Mesenteric fat pad (tissue), 1 donor: ENCODE results near the gene POLDIP2. TPM values are rescaled to one million over a fixed set of nuclear protein-coding genes. Genes with fewer than 3 reads are reported as not detected.

ENCODE experiments used
- DNase-seq: peaks from one replicate; pipeline ENCODE4 v3.0.0-alpha.2; 2020; ENCODE audit warnings: low spot score
- long read RNA-seq: library from polyadenylated mRNA; unstranded; transcript quantifications from one replicate; pipeline ENCODE4 v2.0.0, GENCODE V29; 2020
- total RNA-seq: library from RNA; stranded (reverse); fragmentation: NEBNext Ultra II Directional; extraction: Animal tissue kit (Norgen Biotek cat#: 25700); gene quantifications from one replicate; pipeline ENCODE4 v1.2.1, GENCODE V29; 2021
- donor health status: DM: yes; HTN: yes; CAD: no.

The POLDIP2 gene, protein sequence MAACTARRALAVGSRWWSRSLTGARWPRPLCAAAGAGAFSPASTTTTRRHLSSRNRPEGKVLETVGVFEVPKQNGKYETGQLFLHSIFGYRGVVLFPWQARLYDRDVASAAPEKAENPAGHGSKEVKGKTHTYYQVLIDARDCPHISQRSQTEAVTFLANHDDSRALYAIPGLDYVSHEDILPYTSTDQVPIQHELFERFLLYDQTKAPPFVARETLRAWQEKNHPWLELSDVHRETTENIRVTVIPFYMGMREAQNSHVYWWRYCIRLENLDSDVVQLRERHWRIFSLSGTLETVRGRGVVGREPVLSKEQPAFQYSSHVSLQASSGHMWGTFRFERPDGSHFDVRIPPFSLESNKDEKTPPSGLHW
- 79.3 TPM for total RNA-seq
- long read RNA-seq, transcript POLDIP2-201 (11 exons, 2,121 nt), result major isoform, 549 of 596 reads
- long read RNA-seq, partial matches to known transcripts, result 14 of 596 reads
- long read RNA-seq, other reads (novel, unspliced or antisense), result 33 of 596 reads

DNA sequence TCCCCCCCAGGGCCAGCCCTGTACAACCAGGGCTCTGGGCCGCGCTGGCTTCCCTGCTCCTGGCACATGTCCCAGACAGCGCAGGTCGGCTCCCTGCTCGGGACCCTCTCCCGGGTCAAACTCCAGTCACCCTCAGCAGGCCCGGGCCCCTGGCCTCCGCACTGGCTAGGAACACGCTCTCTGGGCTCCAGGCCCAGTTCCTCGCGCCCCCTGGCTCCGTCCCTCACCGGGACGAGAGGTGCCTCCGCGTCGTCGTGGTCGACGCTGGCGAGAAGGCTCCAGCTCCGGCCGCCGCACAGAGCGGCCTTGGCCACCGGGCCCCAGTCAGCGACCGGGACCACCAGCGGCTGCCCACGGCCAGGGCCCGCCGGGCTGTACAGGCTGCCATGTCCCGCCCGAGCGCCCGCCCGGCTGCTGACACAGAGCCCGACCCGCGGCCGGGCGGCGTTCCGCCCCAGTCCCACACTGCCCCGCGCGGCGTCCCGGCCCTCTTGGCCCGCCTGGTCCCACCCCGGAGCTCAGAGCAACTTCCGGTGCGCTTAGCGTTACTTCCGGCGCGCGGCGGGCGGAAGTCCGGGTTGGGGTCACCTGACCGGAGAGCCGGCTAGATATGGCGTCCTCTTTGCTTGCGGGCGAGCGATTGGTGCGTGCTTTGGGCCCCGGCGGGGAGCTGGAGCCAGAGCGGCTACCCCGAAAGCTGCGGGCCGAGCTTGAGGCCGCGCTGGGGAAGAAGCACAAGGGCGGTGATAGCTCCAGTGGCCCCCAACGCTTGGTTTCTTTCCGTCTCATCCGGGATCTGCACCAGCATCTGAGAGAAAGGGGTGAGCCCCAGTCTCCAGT, at the start of gene POLDIP2:
TSS of gene POLDIP2 (minus strand) at position 467 of the 840 bp plus-strand sequence. CDS start at position 388, 79 bp downstream.
- DNase-seq, result peak; percentile 99

DNA sequence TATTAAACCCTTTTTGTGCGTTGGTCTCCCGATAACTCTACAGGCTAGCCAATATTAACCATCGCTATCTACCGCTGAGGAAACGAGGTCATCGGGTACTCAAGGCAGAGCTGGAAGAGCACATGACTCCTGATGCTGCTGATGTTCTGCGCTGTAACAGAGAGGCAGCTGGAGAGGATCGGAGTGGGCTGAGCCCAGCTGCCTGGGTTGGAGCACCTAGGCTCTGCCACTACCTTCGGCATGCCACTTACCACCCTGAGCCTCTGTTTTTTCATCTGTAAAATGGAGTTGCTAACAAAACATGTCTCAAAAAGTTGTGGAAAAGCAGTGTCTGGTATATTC, 49.1 kb upstream of the POLDIP2 start:
- DNase-seq, result no peak

DNA sequence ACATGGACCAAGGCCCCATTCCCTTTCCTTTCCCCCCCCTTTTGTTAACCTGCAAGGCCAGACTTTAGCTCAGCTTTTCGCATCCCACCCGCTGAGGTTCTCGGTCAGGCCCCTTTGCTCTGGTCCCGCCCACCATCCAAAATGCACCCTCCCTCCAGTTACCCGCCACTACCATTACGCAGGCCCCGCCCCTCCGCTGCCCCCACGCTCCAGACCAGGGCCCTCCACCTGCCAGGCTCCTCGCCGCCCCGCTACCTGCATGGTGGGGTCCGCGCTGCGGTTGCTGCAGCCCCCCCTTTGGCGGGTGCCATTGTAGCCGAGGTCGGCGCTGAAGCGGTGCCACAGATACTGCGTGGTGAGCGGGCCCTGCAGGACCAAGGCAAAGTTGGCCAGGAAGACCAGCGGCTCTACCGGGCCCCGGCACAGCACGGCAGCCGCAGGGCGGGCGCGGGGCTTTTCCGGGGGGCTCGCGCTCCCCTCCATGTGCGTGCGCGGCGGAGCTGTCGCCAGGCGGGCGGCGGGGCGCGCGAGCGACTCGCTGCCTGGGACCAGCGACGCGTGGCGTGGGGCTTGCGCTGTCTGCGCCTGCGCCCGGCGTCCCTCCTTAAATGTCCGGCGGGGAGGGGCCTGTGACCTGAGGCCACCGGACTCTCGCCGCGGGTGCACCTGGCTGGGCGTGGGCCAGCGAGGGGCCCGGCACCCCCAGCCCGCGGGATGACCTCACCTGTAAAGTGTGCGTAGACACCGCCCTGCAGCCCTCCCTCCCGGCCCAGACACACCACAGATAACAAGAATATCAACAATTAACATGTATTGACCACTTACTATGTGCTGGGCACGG, 48.5 kb upstream of the POLDIP2 start, which contains the start of gene SLC46A1:
TSS of gene SLC46A1 (minus strand) at position 581 of the 841 bp plus-strand sequence. CDS start at position 483, 98 bp downstream.
- no peak for DNase-seq

DNA sequence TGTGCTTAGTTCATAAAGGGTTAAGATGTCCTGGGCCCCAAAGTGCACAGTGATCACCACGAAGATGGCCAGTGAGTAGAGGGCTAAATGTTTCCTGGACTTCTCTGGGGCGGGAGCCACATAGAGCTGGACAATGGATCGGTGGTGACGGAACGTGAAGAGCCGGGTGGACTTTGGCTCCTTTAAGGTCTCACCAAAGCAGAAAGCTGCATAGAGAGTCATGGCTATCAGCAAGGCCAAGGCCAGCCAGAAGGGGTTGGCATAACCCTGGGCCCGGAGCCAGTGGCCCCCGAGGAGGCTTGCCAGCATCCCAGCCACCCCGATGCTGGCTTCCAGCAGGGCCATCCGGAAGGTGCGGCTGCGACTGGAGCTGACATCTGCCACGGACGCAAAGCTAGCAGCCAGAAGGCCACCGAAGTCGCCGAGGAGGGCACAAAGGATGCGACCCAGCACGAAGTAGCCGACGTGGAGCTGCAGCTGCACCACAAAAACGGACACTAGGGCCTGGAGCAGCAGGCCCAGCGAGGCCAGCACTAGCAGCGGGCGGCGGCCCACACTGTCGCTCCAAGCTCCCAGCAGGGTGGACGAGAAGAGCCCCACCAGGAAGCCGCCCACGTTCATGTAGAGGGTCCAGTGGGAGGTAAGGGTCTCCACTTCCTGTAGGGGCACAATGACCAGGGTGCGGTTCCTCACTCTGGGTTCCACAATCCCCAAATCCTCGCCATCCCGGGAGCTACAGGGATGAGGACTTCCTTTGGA, 47.7 kb upstream of the POLDIP2 start:
- DNase-seq, result no peak

DNA sequence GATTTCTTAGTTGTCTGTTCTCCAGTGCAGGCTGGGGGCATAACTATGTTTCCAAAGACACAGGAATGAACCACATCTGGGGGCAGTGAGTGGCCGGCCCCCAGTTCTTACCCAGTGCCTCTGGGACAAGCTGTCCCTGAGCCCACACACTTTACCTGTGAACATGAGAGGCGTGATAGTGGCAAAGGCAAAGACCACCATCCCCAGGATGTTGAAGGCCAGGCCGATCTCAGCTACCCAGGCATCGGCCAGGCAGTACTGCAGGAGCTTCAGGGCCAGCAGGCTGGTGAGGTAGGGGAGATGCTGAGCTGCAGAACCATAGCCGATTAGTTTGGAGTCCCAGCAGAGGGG, 47.1 kb upstream of the POLDIP2 start:
- DNase-seq, result peak; percentile 60

DNA sequence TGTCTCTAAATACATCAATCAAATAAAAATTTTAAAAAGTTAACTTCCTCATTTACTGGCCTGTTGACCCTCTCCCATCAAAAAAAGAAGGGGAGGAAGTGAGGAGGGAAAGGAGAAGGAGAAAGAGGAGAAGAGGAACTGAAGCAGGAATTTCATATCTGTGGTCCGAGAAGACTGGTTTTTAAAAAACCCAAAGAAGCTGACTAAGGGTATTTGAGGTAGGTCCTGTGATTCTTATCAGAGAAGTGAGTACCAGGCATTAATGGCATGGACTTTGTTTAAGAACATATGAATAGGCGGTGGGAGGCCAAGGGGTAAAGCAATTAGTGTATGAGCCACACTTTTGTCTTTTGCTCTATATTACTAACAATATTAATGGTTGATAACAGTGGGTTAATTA, 46.7 kb upstream of the POLDIP2 start:
- DNase-seq, result no peak

DNA sequence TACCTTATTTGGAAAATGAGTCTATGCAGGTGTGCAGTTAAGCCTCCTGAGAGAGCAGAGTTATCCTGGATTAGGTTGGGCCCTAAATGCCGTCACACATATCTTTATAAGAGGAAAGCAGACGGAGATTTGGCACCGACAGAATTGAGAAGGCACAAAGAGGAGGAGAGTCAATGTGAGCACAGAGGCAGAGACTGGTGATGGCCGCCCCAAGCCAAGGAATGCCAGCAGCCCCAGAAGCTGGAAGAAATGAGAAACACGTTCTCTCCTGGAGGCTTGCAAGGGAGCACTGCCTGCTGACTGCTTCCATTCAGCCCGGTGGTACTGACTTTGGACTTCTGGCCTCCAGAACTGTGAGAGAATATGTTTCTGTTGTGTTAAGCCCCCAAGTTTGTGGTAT, 45.5 kb upstream of the POLDIP2 start:
- DNase-seq, result no peak

DNA sequence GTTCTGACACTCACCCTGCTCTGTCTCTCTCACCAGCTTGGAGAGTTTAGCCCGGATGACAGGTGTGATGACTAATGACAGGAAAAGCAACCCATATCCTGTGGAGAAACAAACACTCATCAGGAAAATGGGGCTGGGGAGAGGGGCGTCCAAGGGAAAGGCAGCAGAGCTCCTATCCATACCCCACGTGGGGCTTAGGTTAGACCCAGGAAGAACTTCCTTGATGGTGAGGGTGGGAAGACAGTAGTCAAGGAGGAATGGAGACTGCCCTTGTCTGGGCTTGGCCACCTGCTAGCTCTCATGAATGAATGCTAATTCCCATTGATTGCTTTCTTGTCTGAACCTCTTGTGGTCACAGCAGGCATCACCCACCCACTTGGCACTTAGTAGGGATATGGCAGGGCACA, 44.9 kb upstream of the POLDIP2 start:
- peak; percentile 49 for DNase-seq

DNA sequence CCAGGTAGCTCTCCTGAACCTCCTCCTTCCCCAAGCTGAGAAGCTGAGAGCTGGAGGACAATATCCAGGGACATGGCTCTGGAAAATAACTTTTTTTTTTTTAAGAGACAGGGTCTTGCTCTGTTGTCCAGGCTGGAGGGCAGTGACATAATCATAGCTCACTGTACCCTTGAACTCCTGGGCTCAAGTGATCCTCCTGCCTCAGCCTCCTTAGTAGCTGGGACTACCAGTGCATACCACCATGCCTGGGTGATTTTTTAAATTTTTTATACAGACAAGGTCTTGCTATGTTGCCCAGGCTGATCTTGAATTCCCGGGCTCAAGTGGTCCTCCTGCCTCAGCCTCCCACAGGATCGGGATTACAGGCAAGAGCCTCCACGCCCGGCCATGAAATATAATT, 42.5 kb upstream of the POLDIP2 start:
- no peak for DNase-seq

DNA sequence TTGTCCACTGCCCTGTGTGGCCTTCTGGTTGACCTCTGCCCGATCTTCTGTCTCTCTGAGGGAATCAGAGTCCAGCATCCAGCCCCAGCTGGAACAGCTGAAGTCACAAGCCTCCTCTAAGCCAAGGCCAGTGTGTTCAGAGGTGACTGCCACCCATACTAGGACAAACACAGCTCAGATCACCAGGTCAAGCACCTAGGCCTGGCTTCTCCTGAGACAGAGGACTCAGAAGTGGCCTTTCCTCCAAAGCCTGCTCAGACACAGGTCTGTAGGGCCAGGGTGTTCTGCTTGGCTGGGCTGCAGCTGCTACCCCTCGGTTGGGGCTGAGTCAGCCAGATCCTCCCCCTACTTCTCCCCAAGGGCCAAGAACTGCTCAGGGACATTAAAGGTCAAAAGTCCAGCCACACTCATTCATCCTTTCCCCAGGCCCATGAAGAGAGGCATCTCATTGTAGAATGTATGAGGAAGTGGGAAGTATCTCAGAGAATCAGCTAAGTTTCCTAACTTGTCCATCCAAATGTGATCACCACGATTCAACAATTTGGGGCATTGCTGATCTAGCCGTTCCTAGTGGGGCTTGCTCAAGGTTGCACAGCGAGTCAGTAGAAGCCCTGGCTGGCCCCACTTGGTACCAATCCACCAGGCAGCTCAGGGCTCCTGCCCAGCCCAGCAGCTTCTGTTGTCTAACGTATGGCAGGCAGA, 41.1 kb upstream of the POLDIP2 start:
- no peak for DNase-seq

DNA sequence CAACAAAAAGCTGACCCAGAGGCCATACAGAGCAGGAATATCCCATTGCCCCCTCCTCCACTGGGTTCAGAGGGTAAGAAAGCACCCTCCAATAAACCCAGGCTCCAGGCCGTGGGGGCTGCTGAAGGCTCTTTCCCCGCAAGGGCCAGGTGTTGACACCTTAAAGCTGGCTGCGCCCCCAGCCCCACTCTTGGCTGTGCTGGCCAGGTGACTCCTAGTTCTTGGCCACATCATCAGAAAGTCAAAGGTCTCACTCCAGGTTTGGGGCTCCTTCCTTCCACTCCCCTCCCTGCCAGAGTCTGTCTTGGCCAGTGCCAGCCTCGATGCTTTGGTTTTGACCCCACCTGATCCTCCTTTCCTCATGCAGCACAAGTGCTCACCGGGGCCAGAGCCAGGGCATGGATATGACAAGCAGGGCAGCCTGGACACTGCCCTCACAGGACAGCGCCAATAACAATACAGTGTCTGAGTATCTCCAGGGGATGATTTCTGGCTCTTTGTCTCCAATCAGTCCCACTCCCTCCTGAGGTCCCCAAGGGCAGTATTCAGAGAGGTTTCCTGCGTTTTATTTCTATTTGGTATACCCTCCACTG, 40.5 kb upstream of the POLDIP2 start:
- no peak for DNase-seq

DNA sequence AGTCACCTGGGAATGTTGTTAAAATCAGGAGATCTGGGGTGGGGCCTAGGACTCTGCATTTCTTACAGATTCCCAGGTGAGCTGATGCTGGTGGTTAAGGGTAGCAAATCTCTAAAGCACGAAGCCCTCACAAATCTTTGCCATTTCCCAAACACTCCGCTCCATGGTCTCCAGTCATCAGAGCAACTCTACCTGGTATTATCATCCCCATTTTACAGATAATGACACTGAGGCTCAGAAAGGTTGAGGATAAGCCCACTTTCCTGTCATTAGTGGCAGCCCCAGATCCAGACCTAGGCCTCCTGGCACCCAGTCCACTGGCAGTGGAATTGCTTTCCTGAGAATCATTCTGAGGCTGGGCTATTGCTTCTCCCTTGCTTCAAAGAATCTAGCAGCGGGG, 39.9 kb upstream of the POLDIP2 start:
- no peak for DNase-seq

DNA sequence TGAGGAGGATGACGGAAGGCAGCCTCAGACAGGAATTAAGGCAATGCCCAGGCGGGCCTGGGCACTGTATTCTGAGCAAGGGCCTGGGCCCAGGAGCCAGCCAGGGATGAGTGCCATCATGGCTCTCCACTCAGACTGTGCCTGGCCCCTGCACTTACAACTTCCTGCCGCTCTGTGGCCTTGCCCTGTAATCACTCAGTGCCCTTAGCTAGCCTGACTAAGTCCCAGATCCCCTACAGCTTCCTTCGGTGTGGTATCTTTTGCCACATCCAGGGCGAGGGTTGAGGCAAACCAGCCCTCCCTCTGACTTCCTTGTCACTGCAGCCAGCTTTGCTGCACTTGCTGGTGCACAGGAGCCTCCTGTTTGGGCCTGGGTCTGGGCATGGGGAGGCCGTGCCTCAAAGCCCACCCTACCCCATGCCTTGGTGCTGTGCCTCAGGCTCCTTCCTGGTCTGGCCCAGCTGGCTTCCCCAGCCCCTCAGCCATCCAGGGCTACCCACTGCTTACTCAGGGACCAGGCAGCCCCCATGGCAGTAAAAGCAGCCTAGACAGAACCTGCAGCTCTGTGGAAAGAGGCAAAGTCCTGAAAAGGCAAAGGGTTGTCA, 39.4 kb upstream of the POLDIP2 start:
- no peak for DNase-seq

DNA sequence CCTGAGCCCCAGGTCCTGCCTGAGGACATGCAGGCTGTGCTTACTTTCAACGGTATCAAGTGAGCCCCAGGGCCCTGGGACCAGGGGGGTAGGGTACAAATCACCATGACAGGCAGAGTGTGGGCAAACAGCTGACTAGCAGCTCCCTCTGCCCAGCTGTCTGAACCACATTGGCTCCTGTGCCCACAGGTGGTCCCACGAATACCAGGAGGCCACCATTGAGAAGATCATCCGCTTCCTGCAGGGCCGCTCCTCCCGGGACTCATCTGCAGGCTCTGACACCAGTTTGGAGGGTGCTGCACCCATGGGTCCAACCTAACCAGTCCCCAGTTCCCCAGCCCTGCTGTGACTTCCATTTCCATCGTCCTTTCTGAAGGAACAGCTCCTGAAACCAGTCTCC, 38.6 kb upstream of the POLDIP2 start:
- no peak for DNase-seq

DNA sequence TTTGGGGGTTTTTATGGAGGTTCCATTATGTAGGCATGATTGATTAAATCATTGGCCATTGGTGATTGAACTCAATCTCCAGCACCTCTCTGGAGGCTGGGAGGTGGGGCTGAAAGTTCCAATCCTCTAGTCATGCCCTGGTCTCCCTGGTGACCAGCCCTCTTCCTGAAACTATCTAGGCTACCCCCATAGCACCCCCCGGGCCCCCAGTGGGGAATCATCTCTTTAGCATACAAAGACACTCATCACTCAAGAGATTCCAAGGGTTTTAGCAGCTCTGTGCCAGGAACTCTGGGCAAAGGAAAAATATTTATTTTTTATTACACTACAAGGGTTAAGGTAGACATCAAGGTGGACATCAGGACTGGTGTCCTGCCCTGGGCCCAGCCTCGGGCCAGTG, 38.1 kb upstream of the POLDIP2 start:
- DNase-seq, result no peak

DNA sequence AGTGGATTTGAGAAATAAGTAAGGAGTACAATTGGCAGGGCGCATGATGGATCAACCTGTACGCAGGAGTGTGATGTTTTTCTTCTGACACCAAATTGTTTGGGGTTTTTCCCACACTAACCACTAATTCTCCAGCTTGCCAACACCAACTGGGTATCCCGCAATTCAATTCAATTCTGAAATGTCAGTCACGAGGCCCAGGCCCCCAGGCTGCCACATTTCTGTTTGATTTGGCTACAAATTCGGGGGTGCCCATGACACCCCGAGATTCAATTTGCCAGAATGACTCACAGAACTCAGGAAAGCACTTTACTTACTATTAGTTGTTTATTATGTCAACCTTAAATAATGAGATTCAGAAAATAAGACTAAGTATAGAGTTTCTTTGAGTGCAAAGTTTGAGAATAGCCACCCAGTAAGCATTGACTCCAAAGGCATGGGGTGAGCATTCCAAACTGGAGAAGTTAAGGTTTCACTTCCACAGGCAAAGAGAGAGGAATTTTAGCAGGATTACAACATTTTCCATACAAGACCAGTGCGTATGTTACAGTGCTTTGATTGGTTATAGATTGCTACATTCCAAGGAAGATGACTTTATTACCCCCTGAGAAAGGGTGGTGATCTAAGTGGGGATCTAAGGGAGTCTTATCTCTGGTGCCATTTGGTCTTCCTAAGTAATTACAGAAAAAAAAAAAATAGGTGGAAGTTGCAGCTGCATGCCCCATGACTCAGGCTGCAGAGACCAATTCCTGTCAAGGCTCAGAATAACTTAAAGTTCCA, 37.2 kb upstream of the POLDIP2 start:
- no peak for DNase-seq

DNA sequence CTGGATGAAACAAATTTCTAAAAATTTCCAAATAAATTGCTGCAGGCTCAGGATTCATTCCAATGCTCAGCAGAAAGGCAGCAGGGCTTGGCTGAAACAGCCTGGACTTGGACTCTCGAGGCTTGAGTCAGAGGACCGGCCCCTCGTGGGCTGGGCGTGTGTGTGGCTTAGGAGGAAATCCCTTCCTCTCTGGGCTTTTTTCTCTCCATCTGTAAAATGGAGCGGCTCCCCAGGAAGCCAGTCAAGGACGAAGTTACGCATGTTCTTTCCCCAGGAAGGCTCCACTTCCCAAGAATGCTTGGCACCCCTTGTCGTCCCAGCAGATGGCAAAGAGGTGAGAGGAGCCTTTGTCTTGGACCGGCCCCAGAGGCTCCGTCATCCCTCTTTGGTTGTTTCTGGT, 35.2 kb upstream of the POLDIP2 start:
- peak; percentile 87 for DNase-seq

DNA sequence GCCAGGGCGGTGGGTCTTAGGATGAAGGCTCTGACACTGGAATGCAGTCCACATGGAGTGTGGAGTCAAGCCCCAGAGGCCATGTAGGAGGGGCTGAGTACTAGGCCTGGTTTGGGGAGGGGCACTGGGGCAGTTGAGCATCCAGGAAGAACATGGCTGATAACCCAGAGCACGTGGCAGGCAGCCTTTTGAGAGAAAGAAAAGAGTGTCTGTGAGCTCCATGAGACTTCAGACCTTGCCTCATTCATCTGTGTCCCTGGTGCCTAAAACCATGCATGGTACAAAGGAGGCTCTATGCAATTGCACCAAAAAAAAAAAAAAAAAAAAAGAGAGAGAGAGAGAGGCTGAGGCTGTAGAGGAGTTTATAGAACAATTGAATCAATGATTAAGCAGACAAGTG, 34.1 kb upstream of the POLDIP2 start:
- peak; percentile 53 for DNase-seq
